HUES48 (cell line): ENCODE measurements around the gene HSBP1L1.

ENCODE experiments used
- H3K27ac ChIP-seq: one replicate; pipeline ENCODE4 v1.7.0; 2013; ENCODE audit warnings: low read depth, low read length, inconsistent platforms
- H3K27me3 ChIP-seq: 2 replicates; pipeline ENCODE4 v1.6.1; 2013; ENCODE audit warnings: mild to moderate bottlenecking, low read length; ENCODE audit not compliant: control insufficient read depth, insufficient read depth
- H3K36me3 ChIP-seq: 2 replicates; pipeline ENCODE4 v1.6.1; 2013; ENCODE audit warnings: low read length; ENCODE audit not compliant: control insufficient read depth, insufficient read depth
- H3K4me1 ChIP-seq: 2 replicates; pipeline ENCODE4 v1.6.1; 2013; ENCODE audit warnings: mild to moderate bottlenecking, low read length; ENCODE audit not compliant: control insufficient read depth, insufficient read depth
- H3K4me3 ChIP-seq: 2 replicates; pipeline ENCODE4 v1.5.1; 2013; ENCODE audit warnings: mild to moderate bottlenecking, low read depth, low read length
- H3K9ac ChIP-seq: 2 replicates; pipeline ENCODE4 v1.6.1; 2013; ENCODE audit warnings: mild to moderate bottlenecking, low read depth, low read length, moderate library complexity
- H3K9me3 ChIP-seq: 2 replicates; pipeline ENCODE4 v1.6.1; 2013; ENCODE audit warnings: low read length; ENCODE audit not compliant: control insufficient read depth, insufficient read depth

Gene HSBP1L1

DNA sequence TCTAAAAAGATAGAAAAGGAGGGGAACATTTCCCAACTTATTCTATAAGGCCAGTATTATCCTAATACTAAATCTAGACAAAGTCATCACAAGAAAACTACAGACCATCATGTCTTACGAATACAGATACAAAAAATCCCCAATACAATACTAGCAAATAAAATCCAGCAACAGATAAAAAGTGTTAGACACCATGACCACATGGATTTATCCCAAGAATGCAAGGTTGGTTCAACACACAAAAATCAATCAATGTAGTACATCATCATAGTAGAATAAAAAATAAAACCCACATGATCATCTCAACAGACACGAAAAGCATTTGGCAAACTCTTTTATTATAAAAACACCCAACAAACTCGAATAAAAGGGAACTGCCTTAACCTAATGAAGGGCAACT is 31.5 kb upstream of the HSBP1L1 start:
- peaks cover 23% of the 10 kb centered on the region for H3K9me3 ChIP-seq
- H3K36me3 ChIP-seq: no peaks in the 10 kb centered on the region

DNA sequence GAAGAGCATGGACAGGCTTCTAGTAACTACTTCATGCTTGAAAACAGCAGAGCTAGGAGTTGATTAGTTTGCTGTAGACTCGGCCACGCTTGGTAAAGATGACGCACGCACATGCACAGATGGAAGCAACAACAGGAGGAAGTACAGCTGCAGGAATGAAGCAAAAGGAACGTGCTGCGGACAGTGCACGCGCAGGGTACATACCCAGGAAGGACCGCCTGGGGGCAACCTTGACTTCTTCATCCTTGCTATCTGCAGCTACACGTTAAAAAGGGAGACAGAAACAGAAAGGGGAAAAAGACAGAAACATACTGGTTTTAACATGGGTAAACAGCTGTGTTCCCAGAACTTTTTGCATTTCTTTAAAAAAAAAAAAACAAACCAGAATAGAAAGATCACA is 30.7 kb upstream of the HSBP1L1 start:
- peaks cover 23% of the 10 kb centered on the region for H3K9me3 ChIP-seq

More for the DNA sequence above, 31.5 kb upstream of the HSBP1L1 start:
- Histone ChIP-seq H3K4me3 (no peak overlapping the region), H3K27me3 (no peaks in the 10 kb centered on the region), H3K4me1 (no peaks in the 10 kb centered on the region), H3K9ac (no peak overlapping the region), H3K27ac (no peak overlapping the region)

GRCh38 chr18:79934311-79935097 is 29.9 kb upstream of the HSBP1L1 start:
- Histone ChIP-seq H3K4me1 (no peaks in the 10 kb centered on the region), H3K36me3 (no peaks in the 10 kb centered on the region), H3K4me3 (no peak overlapping the region), H3K27ac (no peak overlapping the region), H3K9me3 (peaks cover 18% of the 10 kb centered on the region), H3K27me3 (no peaks in the 10 kb centered on the region), H3K9ac (no peak overlapping the region)

More for the DNA sequence above, 30.7 kb upstream of the HSBP1L1 start:
- Histone ChIP-seq H3K27ac (no peak overlapping the region), H3K36me3 (no peaks in the 10 kb centered on the region), H3K4me3 (no peak overlapping the region), H3K4me1 (no peaks in the 10 kb centered on the region), H3K9ac (no peak overlapping the region), H3K27me3 (no peaks in the 10 kb centered on the region)

DNA sequence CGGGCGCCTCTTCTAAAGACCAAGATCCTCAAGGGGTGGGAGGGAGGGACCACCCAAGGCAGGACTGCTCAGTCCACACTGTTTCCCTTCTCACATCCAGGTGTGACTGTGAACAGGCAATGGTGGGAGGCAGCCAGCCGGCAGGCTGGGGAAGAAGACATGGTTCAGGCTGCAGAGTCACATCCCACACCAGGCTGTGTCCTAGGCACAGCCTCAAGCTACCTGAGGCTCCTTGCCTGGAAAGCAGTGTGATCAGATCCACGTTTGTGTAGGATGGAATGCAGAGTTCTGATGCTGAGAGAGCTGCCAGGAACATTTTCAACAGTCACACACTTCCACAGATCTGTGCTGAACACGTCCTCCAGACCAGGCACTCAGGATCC is 29.4 kb upstream of the HSBP1L1 start:
- Histone ChIP-seq H3K27ac (no peak overlapping the region), H3K36me3 (no peaks in the 10 kb centered on the region), H3K9ac (no peak overlapping the region), H3K4me3 (no peak overlapping the region), H3K4me1 (no peaks in the 10 kb centered on the region), H3K9me3 (0 out of 2 replicates have a peak, but pooled peaks cover 12% of the 10 kb centered on the region), H3K27me3 (no peaks in the 10 kb centered on the region)

- no peaks in the 10 kb centered on the region for H3K36me3 ChIP-seq
- no peak overlapping the region for H3K4me3 ChIP-seq
- H3K9me3 ChIP-seq: 0 out of 2 replicates have a peak, but pooled peaks cover 9% of the 10 kb centered on the region
- no peaks in the 10 kb centered on the region for H3K4me1 ChIP-seq
- H3K27me3 ChIP-seq: no peaks in the 10 kb centered on the region
- no peak overlapping the region for H3K9ac ChIP-seq
- no peak overlapping the region for H3K27ac ChIP-seq
Observed at GRCh38 chr18:79935499-79935898, 28.9 kb upstream of the HSBP1L1 start.

GRCh38 chr18:79935925-79936324 is 28.5 kb upstream of the HSBP1L1 start:
- H3K27me3 ChIP-seq: no peaks in the 10 kb centered on the region
- no peak overlapping the region for H3K4me3 ChIP-seq
- no peak overlapping the region for H3K27ac ChIP-seq
- no peak overlapping the region for H3K9ac ChIP-seq
- no peaks in the 10 kb centered on the region for H3K4me1 ChIP-seq
- 0 out of 2 replicates have a peak, but pooled peaks cover 9% of the 10 kb centered on the region for H3K9me3 ChIP-seq
- H3K36me3 ChIP-seq: no peaks in the 10 kb centered on the region

DNA sequence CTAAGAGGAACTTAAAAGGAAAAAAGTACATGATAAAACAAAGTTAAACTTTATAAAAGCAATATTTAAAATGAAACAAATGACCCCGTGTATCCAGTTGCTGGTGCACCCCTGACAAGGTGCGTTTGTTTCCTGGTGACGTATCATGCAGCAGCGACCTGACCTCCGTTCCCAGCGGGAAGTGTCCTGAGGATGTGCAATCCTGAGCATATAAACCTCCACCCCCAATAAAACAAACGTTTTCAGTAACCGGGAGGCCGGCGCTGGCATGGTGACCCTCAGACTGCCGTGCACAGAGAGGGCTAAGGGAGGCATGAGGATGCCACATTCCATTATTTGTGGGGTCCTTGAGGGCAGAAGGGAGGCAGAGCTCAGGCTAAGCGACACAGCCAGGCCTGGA is 27.8 kb upstream of the HSBP1L1 start:
- no peak overlapping the region for H3K27ac ChIP-seq
- H3K4me3 ChIP-seq: no peak overlapping the region
- 0 out of 2 replicates have a peak, but pooled peaks cover 3% of the 10 kb centered on the region for H3K9me3 ChIP-seq
- H3K4me1 ChIP-seq: no peaks in the 10 kb centered on the region
- H3K27me3 ChIP-seq: no peaks in the 10 kb centered on the region
- no peak overlapping the region for H3K9ac ChIP-seq
- peaks cover 3% of the 10 kb centered on the region; the same call in 1 of the 2 replicates for H3K36me3 ChIP-seq

- peaks cover 3% of the 10 kb centered on the region; the same call in 1 of the 2 replicates for H3K36me3 ChIP-seq
- H3K4me3 ChIP-seq: no peak overlapping the region
Observed at GRCh38 chr18:79937103-79937860, 27.2 kb upstream of the HSBP1L1 start.

GRCh38 chr18:79938196-79938595 is 26.2 kb upstream of the HSBP1L1 start:
- Histone ChIP-seq H3K4me1 (no peaks in the 10 kb centered on the region), H3K9me3 (no peaks in the 10 kb centered on the region), H3K4me3 (no peak overlapping the region), H3K27ac (no peak overlapping the region), H3K27me3 (no peaks in the 10 kb centered on the region), H3K36me3 (peaks cover 3% of the 10 kb centered on the region; the same call in 1 of the 2 replicates), H3K9ac (no peak overlapping the region)

More at GRCh38 chr18:79937103-79937860, 27.2 kb upstream of the HSBP1L1 start:
- Histone ChIP-seq H3K27ac (no peak overlapping the region), H3K4me1 (no peaks in the 10 kb centered on the region), H3K9ac (no peak overlapping the region), H3K27me3 (no peaks in the 10 kb centered on the region), H3K9me3 (0 out of 2 replicates have a peak, but pooled peaks cover 3% of the 10 kb centered on the region)

GRCh38 chr18:79939096-79939495 is 25.3 kb upstream of the HSBP1L1 start:
- Histone ChIP-seq H3K36me3 (peaks cover 3% of the 10 kb centered on the region; the same call in 1 of the 2 replicates), H3K27ac (no peak overlapping the region), H3K4me3 (no peak overlapping the region), H3K27me3 (no peaks in the 10 kb centered on the region), H3K9ac (no peak overlapping the region), H3K4me1 (no peaks in the 10 kb centered on the region), H3K9me3 (no peaks in the 10 kb centered on the region)
